MV-4-11 (cell line): ENCODE results near the gene GSTM4.

Experiments used
- DNase-seq: peaks from one replicate; lab custom pipeline; 2025; lab: John Stamatoyannopoulos, UW

Gene GSTM4

DNA sequence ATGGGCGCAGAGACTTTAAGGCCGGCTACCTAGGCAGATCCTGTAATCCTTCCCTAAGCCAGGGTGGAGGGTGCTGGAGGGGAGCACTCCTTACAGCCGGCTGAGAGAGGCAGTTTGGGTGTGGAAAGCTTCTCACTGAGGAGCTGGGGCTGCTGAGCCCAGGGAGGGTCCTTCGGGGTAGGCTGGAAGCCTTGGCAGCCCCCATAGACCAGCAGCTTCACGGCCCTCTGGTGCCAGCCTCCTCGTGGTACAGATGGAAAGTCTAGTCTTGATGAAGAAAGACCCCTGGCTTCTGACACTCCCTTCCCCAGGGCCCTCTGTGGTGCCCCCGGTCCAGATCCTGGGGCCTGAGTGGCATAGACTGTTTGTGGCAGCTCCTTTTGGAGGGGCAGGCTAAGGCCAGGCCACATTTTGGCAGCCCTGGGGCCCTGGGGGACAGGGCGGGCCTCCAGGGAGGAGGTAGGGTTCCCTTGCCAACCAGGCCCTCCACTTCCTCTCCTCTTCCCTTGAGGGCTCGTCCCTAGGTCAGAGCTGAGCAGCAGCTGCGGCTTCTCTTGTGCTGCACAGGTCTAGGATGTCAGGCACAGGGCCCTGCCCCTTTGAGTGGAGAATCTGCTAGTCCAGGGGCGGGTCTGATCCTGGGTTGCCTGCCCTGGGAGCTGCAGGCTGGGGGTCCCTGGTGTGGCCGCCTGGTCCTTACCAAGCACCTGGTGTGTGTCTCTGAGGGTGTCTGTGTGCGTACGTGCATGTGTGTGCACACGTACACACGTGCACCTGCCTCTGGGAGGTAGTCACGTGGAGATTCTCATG is 31.5 kb upstream of the GSTM4 start:
- DNase-seq = peak; percentile 37

DNA sequence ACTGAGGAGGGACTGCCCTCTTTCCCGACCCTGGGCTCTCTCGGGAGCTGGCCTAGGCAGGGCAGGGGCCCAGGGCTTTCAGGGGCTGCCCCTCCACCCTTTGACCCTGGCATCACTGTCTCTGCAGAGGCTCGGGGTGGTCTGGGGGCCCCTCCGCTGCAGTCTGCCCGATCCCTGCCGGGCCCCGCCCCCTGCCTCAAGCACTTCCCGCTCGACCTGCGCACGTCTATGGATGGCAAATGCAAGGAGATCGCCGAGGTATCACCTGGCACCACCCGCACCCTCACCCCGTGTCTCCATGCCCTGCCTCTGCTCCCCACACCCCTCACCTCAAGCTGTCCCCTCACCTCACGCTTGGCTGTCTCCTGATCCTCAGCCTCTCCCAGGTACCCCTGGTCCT is 30.7 kb upstream of the GSTM4 start:
- DNase-seq = no peak

DNA sequence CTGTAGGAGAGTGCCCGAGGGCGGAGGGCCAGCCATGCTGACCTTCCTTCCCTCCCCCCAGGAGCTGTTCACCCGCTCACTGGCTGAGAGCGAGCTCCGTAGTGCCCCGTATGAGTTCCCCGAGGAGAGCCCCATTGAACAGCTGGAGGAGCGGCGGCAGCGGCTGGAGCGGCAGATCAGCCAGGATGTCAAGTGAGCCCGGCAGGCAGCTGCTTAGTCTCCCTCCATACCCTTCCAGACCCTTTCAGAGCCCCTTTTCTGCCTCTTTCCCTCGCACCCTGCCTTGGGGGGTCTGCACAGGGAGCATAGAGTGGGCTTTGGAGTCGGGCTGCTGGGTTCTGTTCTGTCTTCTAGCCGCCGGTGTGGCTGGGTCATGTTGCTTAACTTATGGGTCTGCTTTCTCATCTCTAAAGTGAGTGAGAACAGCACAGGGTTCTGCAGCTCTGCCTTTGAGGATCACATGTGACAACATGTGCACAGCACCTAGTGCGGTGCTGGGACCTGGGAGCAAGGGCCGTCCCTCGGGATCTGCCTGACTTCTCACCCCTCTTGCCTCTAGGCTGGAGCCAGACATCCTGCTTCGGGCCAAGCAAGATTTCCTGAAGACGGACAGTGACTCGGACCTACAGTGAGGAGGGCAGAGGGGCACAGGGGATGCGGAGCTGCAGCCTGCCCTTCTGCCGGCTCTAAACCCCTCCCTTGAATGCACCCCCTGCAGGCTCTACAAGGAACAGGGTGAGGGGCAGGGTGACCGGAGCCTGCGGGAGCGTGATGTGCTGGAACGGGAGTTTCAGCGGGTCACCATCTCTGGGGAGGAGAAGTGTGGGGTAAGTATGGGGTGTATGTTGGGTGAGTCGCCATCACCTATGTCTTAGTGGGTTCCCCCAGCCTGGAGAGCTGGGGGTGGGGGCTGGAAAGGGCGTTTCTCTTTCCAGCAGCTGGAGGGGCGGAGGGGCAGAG is 30.0 kb upstream of the GSTM4 start:
- DNase-seq = no peak

DNA sequence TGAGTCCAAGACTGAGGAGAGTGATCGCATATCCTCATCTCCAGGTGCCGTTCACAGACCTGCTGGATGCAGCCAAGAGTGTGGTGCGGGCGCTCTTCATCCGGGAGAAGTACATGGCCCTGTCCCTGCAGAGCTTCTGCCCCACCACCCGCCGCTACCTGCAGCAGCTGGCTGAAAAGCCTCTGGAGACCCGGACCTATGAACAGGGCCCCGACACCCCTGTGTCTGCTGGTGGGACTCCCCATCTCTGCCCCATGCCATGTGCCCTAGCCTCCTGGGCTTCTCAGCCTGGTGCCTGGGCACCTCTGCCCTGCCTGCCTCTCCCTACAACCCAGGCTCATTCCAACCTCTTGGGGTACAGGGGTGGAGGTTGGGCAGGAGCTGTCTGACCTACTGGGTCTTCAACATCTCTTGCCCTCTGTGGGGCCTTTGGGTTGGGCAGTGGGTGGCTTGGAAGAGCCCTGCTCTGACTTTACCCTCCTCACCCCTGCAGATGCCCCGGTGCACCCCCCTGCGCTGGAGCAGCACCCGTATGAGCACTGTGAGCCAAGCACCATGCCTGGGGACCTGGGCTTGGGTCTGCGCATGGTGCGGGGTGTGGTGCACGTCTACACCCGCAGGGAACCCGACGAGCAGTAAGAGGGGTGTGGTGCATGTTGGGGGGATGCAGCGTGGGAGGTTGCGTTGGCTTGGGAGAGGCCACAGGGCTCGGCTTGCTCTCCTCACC is 29.1 kb upstream of the GSTM4 start:
- DNase-seq = no peak

DNA sequence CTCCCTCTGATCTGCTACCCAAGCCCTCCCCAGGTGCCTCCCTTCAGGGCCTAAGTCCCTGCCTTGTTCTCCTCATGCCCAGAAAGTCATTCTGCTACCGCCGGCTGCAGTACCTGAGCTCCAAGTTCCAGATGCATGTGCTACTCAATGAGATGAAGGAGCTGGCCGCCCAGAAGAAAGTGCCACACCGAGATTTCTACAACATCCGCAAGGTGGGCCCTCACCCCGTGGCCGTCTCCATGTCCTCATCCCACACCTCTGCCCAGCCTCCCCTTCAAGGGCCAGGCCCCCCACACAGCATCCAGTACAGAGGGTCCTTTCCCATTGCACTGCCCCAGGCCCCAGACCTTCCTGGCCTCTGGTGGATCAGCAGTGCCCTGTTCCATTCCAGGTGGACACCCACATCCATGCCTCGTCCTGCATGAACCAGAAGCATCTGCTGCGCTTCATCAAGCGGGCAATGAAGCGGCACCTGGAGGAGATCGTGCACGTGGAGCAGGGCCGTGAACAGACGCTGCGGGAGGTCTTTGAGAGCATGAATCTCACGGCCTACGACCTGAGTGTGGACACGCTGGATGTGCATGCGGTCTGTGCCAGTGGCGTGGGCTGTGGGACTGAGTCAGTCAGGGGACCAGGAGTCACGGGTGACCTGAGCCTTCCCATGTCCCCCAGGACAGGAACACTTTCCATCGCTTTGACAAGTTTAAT is 28.1 kb upstream of the GSTM4 start:
- DNase-seq = no peak

DNA sequence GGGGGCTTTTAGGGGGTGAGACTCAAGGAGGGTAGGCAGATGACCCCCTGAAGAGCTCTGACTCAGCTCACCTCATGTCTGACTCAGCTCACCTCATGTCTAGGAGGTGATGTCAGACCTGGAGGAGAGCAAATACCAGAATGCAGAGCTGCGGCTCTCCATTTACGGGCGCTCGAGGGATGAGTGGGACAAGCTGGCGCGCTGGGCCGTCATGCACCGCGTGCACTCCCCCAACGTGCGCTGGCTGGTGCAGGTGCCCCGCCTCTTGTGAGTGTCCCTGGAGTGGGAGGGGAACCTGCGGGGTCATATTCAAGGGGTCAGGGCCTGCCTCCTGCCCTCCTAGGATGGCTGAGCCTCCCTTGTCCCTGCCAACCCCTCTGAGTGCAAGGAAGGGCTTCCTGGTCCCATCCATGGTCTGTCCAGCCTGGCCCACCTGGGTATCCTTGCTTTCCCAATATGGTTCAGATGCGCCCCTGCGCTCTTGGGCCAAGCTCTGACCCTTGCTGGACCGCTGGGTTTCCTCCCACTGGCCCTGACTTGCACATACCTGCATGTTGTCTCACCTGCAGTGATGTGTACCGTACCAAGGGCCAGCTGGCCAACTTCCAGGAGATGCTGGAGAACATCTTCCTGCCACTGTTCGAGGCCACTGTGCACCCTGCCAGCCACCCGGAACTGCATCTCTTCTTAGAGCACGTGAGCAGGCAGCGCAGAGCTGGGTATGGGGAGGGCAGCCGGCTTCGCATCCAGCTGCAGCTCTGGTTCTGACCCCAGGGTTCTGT is 27.2 kb upstream of the GSTM4 start:
- DNase-seq = no peak

DNA sequence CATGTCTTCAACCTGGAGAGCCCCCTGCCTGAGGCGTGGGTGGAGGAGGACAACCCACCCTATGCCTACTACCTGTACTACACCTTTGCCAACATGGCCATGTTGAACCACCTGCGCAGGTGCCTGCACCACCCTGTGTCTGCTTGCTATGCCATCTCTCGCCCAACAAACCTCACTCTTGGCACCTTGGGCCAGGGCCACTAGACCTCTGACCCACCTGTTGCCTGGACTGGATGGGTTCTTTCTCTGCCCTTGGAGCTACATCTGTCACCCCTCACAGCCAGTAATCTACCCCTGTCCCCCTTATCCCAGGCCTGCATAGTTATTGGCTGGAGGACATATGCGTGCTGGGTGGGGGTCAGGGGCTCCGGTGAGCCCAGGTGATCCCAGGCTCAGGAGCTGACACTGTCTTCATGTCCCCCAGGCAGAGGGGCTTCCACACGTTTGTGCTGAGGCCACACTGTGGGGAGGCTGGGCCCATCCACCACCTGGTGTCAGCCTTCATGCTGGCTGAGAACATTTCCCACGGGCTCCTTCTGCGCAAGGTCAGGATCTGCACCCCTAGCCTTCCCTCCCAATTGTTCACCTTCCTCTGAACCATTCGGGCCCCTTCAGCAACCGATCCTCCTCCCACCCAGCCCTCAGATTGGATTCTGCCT is 26.4 kb upstream of the GSTM4 start:
- no peak for DNase-seq

DNA sequence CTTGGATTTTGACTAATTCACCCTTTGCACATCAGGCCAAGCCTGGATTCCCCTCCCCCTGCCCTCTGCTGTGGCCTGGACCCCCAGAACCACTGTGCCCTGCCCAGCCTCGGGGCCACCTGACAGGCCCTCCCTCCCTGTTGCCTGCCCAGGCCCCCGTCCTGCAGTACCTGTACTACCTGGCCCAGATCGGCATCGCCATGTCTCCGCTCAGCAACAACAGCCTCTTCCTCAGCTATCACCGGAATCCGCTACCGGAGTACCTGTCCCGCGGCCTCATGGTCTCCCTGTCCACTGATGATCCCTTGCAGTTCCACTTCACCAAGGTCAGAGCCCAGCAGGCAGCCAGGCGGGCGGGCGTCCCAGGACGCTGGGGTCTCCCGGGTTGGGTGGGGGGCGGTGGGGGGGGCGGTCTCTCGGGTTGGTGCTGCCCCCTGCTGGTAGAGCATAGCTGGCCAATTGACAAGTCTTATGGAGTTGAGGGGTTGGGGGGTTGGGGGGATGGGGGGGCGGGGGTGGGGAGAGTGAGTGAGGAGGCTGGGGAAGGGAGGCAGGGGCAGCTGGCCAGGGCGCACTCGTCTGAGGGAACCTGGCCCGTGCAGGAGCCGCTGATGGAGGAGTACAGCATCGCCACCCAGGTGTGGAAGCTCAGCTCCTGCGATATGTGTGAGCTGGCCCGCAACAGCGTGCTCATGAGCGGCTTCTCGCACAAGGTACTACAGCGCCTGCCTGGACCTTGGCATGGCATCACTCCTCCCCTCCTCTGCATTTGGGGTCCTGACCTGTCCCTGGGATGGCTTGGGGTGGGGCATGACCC is 25.6 kb upstream of the GSTM4 start:
- DNase-seq = no peak

DNA sequence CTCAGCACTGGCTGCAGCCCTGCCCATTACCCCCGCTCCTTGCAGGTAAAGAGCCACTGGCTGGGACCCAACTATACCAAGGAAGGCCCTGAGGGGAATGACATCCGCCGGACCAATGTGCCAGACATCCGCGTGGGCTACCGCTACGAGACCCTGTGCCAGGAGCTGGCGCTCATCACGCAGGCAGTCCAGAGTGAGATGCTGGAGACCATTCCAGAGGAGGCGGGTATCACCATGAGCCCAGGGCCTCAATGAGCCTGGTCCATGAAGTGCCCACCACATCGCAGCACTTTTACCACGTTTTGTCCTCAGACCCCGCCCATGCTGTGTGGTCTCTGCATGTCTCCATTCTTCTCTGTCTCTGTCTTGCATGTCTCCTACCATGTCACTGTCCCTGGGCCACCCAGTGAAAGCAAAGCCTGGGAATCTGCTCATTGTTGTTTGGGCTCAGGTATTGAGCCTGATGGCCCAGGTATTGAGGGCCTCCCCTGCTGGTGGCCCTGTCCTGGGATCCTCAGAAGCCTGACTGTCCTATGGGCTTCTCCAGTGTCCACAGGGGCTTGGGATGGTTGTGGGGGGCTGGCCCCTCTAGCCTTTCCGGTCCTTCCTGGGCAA is 24.9 kb upstream of the GSTM4 start:
- DNase-seq = no peak

DNA sequence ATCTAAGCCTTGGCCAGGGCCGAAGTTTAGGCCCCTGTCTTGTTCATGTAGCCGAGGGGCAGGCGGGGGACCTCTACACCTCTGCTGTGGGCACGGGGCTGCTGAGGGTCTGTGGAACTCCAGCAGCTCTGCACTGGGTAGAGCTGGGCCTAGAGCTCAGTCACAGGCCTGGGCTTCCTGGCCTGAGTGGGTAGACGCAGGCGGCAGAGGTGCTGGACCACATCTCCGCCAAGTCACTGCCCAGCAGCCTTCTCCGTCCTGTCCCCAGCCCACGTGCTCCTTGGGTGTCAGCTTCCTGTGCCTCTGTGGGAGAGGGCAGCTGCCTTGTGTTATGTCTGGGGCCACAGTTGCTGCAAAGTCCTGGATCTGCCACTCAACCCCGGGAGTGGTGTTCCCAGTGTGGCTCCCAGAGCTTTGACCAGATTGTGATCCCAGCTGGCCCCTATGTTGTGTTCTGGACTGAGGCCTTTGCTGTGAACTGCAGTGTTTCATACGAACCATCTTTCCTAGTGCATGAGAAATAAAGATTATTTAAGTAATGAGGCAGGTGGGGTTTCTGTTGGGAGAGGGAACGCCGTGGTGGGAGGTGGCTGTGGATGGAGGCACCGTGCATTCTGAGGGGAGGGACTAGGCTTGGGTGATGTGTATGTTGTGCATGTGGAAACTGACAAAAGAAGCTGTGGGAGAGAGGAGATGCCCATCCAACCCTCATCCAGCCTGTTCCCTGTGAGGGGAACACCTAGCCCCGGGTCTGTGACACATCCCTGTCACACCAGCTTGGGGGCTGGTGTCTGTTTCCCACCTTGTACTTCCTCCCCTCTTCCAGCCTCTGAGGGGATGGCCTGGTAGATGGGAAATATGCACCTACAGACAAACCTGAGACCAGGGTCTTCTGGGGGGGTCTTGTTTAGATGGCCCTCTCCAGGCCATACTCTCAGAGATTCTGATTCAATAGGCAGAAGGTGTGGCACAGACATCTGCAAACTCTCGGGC is 24.1 kb upstream of the GSTM4 start:
- DNase-seq = no peak

DNA sequence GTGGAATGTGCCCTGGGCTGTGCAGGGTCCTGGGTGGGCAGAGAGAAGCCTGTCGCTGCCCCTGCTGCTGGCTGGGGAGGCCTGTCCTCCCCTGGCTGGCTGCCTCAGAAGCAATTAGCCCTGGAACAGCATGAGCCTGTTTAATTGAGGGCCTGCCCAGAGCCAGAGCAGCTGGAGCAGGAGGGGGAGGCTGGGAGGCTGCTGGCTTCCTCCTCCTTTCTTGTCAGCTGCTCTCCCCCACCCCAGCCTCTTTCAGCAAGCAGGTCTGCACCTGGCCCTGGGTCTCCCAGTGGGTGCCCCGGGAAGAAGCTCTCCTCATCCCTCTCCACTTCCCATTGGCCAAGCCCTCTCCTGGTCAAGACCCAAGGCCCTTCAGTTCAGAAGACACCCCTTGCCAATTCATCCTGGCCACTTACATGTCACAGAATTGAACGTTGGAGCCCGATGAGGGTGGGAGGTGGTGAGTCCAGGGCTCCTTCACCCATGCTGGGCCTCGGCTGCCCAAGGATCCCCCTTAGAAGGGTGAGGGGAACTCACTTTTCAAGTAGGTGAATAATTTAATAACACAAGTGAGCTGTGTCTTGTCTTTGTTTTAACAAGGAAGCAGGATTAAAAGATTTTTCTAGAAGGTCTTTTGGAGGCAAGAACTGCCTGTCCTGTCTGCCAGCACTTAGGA is 23.1 kb upstream of the GSTM4 start:
- no peak for DNase-seq

DNA sequence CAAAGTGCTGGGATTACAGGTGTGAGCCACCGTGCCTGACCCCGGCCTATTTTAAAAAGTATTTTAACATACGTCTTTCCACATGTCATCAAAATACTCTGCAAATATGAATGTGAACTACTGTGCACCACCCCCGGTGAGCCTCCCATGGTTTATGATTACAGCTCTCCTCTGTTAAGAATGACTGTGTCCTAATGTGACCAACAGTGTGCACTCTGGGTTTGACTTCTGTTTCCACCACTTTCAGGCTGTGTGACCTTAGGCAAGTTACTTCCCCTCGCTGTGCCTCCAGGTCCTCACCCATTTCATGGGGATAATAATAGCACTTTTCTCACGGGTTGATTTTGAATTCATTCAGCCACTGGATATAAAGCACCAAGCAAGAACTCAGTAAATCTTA is 21.6 kb upstream of the GSTM4 start:
- DNase-seq = peak; percentile 19

DNA sequence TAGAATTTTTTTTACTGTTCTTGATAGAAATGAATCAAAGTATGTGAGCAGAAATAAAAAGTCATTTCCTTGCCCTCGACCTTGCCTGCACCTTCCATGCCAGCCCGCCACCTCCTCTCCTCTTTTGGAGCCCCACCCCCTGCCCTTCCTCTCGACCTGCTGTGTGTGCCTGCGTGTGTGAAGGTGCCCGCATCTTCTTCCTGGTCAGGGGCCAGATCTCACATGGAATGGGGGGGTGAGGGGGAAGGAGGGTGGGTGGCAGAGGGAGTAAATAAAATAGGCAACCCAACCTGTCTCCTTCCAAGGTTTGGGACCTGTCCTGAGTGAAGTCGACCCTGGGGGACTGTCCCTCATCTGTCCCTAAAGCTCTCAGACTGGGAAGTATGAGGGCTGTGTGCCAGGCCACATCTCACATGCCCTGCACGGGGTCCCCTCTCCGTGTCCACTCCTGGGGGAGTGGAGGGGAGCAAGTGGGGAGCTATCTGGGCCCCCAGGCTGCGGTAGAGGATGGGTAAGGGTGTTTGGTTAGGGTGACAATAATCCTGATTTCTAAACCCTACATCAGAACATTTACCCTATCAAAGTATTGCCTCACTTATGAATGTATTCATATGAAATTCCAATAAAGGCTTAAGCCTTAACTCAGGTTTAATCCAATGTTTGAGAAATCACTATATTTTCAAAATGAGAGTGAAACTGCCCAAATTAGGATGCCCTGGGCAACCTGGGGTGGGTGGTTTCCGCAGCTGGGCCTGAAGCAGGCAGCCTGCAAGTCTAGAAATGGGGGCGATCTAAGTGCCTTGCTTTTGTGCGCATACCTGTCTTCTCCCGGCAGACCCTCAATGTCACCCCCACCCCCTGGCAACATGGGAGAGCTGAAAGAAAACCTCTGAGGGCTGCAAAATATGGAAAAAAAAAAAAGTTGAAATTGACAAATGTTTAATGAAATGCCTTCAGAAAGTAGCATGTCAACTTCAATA is 20.8 kb upstream of the GSTM4 start:
- no peak for DNase-seq

DNA sequence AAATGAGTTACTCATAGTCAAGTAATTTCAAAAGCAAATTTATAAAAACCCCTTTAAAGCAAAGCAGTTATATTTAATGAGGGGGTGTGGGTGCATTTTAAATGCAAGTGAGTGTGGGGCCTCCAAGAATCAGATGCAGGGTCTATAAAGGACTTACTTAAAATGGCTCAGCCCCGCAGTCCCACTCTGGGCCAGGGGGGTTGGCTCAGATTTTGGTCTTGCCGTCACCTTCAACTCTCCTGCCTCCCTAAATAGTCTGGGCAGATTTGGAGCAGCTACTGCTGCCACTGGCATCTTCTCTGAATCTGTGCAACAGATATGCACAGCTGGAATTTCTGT is 20.1 kb upstream of the GSTM4 start:
- no peak for DNase-seq

DNA sequence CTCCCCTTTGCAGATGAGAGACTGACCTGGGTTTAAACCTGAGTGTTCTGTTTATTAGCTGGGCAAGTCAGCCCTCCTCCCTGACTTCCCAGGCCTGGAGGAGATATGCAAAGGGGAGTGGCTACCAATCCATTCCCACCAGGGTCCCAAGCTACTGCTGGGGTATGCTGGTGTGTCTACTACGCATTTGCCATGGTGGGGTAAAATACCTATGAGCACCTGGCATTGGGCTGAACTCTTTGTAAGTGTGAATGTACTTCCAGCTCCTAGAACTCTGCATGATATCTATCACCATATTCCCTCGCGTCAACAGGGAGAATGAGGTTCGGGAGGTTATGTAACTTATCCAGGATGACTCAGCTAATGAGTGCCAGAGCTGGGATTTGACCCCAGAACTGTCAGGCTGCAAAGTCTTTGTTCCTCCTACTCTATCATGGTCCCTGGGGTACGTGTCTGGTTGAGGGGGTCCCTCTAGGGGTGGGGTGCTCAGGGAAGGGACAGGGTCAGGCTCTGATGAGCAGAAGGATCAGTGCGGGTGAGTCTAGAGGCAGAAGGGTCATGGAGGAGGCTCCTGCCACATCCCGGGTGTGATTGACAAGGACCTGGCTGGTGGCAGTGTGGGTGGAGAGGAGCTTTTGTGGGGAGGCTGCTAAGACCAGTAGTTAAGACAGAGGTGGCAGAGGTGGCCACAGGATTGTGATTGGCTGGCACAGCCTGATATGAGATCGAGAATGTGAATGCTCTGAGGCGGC is 19.5 kb upstream of the GSTM4 start:
- DNase-seq = peak; percentile 24
